Neural progenitor cell (in vitro differentiated cells): ENCODE results near the gene TK2. TPM values are rescaled to one million over a fixed set of nuclear protein-coding genes. Genes with fewer than 3 reads are reported as not detected.

Experiments
- DNase-seq: peaks from one replicate; pipeline ENCODE4 v3.0.0-alpha.2; 2016; ENCODE audit warnings: low spot score
- H2AFZ ChIP-seq: fragments of 200-600 bp; sonication (generic); replicated peaks from 2 replicates; pipeline ENCODE4 v1.6.1; 2016; ENCODE audit warnings: antibody characterized with exemption
- H3F3A ChIP-seq: fragments of 200-600 bp; sonication (generic); 2 replicates; pipeline ENCODE4 v1.6.1; 2016; ENCODE audit warnings: antibody characterized with exemption, low read depth
- H3K27ac ChIP-seq: fragments of 200-600 bp; sonication (generic); 2 replicates; pipeline ENCODE4 v1.5.1; 2016; ENCODE audit warnings: mild to moderate bottlenecking
- H3K27me3 ChIP-seq: fragments of 200-600 bp; sonication (generic); 2 replicates; pipeline ENCODE4 v1.6.1; 2016; ENCODE audit warnings: mild to moderate bottlenecking, moderate library complexity
- H3K36me3 ChIP-seq: fragments of 200-600 bp; sonication (generic); 2 replicates; pipeline ENCODE4 v1.5.1; 2016
- H3K4me1 ChIP-seq: fragments of 200-600 bp; sonication (generic); 2 replicates; pipeline ENCODE4 v1.6.1; 2016; ENCODE audit warnings: mixed run types
- H3K4me2 ChIP-seq: fragments of 200-600 bp; sonication (generic); 2 replicates; pipeline ENCODE4 v1.6.1; 2016
- H3K4me3 ChIP-seq: fragments of 200-600 bp; sonication (generic); 2 replicates; pipeline ENCODE4 v1.5.1; 2016
- H3K79me2 ChIP-seq: fragments of 200-600 bp; sonication (generic); 2 replicates; pipeline ENCODE4 v1.6.1; 2016; ENCODE audit warnings: low read depth
- H3K9ac ChIP-seq: fragments of 200-600 bp; sonication (generic); 2 replicates; pipeline ENCODE4 v1.6.1; 2016
- H3K9me3 ChIP-seq: fragments of 200-600 bp; sonication (generic); 2 replicates; pipeline ENCODE4 v1.5.1; 2016; ENCODE audit warnings: low read depth
- H4K20me1 ChIP-seq: fragments of 200-600 bp; sonication (generic); 2 replicates; pipeline ENCODE4 v1.6.1; 2016; ENCODE audit warnings: low read depth
- H3K27ac Mint-ChIP-seq: 3 replicates; pipeline ENCODE4 v1.8.0; 2021; ENCODE audit warnings: mixed read lengths
- H3K27me3 Mint-ChIP-seq: 2 replicates; pipeline ENCODE4 v1.8.0; 2022; ENCODE audit warnings: low read depth, mild to moderate bottlenecking, inconsistent platforms, moderate library complexity, mixed read lengths; ENCODE audit not compliant: insufficient read depth
- H3K36me3 Mint-ChIP-seq: 3 replicates; pipeline ENCODE4 v1.8.0; 2021; ENCODE audit warnings: mixed read lengths
- H3K4me1 Mint-ChIP-seq: 3 replicates; pipeline ENCODE4 v1.8.0; 2021; ENCODE audit warnings: mixed read lengths
- H3K4me3 Mint-ChIP-seq: 3 replicates; pipeline ENCODE4 v1.8.0; 2021; ENCODE audit warnings: mild to moderate bottlenecking, moderate library complexity, mixed read lengths
- H3K9me3 Mint-ChIP-seq: 3 replicates; pipeline ENCODE4 v1.8.0; 2020; ENCODE audit warnings: mixed read lengths
- EZH2 ChIP-seq: fragments of 200-600 bp; sonication (generic); IDR thresholded peaks from 2 replicates; pipeline ENCODE4 v1.6.1; 2017; ENCODE audit warnings: antibody characterized with exemption, mild to moderate bottlenecking, moderate library complexity
- EZH2phosphoT487 ChIP-seq: fragments of 200-600 bp; sonication (generic); IDR thresholded peaks from 2 replicates; pipeline ENCODE4 v1.6.1; 2017; ENCODE audit warnings: antibody characterized with exemption
- total RNA-seq: library from RNA; depleted of rRNA; stranded (reverse); fragments of >200 nt; gene quantifications from 2 replicates; pipeline ENCODE4 v1.2.3, GENCODE V29; 2015; ENCODE audit warnings: low replicate concordance
- TF ChIP-seq, protein P1 (sequence below): fragments of 200-600 bp; sonication (generic); IDR thresholded peaks from 2 replicates; pipeline ENCODE4 v1.5.1; 2017; ENCODE audit warnings: antibody characterized with exemption, mild to moderate bottlenecking

TK2 gene
- total RNA-seq, 1 donor from 2014 or later = 7.3 TPM

GRCh38 chr16:66591018-66591417, 41.1 kb upstream of the TK2 start:
- Histone ChIP-seq H3K79me2 (no peaks in the 10 kb centered on the region), H3K9me3 (no peaks in the 10 kb centered on the region), H2AFZ (no peak overlapping the region), H3K4me2 (no peak overlapping the region), H3K27ac (no peak overlapping the region), H3K36me3 (no peaks in the 10 kb centered on the region), H3K9ac (no peak overlapping the region), H4K20me1 (no peaks in the 10 kb centered on the region), H3K4me3 (no peak overlapping the region), H3K27me3 (no peaks in the 10 kb centered on the region), H3F3A (no peaks in the 10 kb centered on the region), H3K4me1 (no peaks in the 10 kb centered on the region)
- Mint-ChIP-seq H3K27me3 (peaks cover 6% of the 10 kb centered on the region), H3K4me1 (peaks cover 5% of the 10 kb centered on the region), H3K27ac (no peak overlapping the region), H3K9me3 (no peaks in the 10 kb centered on the region), H3K36me3 (no peaks in the 10 kb centered on the region), H3K4me3 (no peak overlapping the region)
- DNase-seq = no peak
- TF ChIP-seq, protein P1, sequence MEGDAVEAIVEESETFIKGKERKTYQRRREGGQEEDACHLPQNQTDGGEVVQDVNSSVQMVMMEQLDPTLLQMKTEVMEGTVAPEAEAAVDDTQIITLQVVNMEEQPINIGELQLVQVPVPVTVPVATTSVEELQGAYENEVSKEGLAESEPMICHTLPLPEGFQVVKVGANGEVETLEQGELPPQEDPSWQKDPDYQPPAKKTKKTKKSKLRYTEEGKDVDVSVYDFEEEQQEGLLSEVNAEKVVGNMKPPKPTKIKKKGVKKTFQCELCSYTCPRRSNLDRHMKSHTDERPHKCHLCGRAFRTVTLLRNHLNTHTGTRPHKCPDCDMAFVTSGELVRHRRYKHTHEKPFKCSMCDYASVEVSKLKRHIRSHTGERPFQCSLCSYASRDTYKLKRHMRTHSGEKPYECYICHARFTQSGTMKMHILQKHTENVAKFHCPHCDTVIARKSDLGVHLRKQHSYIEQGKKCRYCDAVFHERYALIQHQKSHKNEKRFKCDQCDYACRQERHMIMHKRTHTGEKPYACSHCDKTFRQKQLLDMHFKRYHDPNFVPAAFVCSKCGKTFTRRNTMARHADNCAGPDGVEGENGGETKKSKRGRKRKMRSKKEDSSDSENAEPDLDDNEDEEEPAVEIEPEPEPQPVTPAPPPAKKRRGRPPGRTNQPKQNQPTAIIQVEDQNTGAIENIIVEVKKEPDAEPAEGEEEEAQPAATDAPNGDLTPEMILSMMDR = no peak
- TF ChIP-seq EZH2 = no peak
- no peak for TF ChIP-seq EZH2phosphoT487

- Mint-ChIP-seq H3K27me3 (peaks cover 5% of the 10 kb centered on the region), H3K4me1 (peaks cover 11% of the 10 kb centered on the region), H3K9me3 (no peaks in the 10 kb centered on the region), H3K4me3 (no peak overlapping the region), H3K27ac (no peak overlapping the region), H3K36me3 (no peaks in the 10 kb centered on the region)
- no peaks in the 10 kb centered on the region for H3K79me2 ChIP-seq
- TF ChIP-seq EZH2 (no peak), EZH2phosphoT487 (no peak)
- TF ChIP-seq, protein P1 = no peak
- no peak for DNase-seq
- H3K4me2 ChIP-seq = no peak overlapping the region
- H3K36me3 ChIP-seq = no peaks in the 10 kb centered on the region
- H3F3A ChIP-seq = no peaks in the 10 kb centered on the region
- H3K27me3 ChIP-seq = no peaks in the 10 kb centered on the region
- H4K20me1 ChIP-seq = no peaks in the 10 kb centered on the region
- H3K4me1 ChIP-seq = no peaks in the 10 kb centered on the region
- H3K27ac ChIP-seq = no peak overlapping the region
- no peak overlapping the region for H2AFZ ChIP-seq
- no peak overlapping the region for H3K9ac ChIP-seq
- H3K4me3 ChIP-seq = no peak overlapping the region
- H3K9me3 ChIP-seq = no peaks in the 10 kb centered on the region
Measured at GRCh38 chr16:66590322-66590721, 40.4 kb upstream of the TK2 start.

- Histone ChIP-seq H3K4me3 (no peak overlapping the region), H3K9ac (no peak overlapping the region), H4K20me1 (no peaks in the 10 kb centered on the region), H3K36me3 (no peaks in the 10 kb centered on the region), H3F3A (no peaks in the 10 kb centered on the region), H2AFZ (no peak overlapping the region), H3K79me2 (no peaks in the 10 kb centered on the region), H3K4me2 (no peak overlapping the region), H3K9me3 (no peaks in the 10 kb centered on the region), H3K4me1 (no peaks in the 10 kb centered on the region), H3K27me3 (no peaks in the 10 kb centered on the region), H3K27ac (no peak overlapping the region)
- Mint-ChIP-seq H3K4me3 (no peak overlapping the region), H3K9me3 (no peaks in the 10 kb centered on the region), H3K27me3 (peaks cover 2% of the 10 kb centered on the region), H3K27ac (no peak overlapping the region), H3K36me3 (no peaks in the 10 kb centered on the region), H3K4me1 (peaks cover 11% of the 10 kb centered on the region)
- peak; percentile 50 for DNase-seq
- TF ChIP-seq, protein P1 = peak; percentile 56
- no peak for TF ChIP-seq EZH2
Measured at GRCh38 chr16:66588981-66589713, 39.2 kb upstream of the TK2 start.
